Measurements from ENCODE around the gene DCLRE1C.

DNA sequence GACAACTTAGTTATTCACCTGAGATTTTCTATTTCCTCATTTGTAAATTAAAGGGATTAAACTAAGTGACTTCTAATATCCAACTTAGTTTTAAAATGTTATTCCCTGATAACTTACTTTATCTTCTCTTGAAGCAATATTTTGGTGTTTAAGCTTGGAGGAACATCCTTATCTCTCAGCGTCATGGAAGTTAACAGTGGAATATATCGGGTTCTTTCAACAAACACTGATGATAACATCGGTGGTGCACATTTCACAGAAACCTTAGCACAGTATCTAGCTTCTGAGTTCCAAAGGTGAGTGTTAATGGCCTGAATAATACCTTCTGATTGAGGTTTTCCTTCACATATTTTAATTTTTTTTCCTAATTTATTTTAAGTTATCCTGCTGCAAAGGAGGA is 101.7 kb downstream of the DCLRE1C start:
- TF ChIP-seq, protein P1, sequence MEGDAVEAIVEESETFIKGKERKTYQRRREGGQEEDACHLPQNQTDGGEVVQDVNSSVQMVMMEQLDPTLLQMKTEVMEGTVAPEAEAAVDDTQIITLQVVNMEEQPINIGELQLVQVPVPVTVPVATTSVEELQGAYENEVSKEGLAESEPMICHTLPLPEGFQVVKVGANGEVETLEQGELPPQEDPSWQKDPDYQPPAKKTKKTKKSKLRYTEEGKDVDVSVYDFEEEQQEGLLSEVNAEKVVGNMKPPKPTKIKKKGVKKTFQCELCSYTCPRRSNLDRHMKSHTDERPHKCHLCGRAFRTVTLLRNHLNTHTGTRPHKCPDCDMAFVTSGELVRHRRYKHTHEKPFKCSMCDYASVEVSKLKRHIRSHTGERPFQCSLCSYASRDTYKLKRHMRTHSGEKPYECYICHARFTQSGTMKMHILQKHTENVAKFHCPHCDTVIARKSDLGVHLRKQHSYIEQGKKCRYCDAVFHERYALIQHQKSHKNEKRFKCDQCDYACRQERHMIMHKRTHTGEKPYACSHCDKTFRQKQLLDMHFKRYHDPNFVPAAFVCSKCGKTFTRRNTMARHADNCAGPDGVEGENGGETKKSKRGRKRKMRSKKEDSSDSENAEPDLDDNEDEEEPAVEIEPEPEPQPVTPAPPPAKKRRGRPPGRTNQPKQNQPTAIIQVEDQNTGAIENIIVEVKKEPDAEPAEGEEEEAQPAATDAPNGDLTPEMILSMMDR (IDR thresholded peaks at IDR 0.05; ENCODE audit: poor library complexity, severe bottlenecking) = no peak
- no peak for TF ChIP-seq POLR2AphosphoS5 (IDR thresholded peaks at IDR 0.05)
- no peak for TF ChIP-seq SMC3 (conservative IDR thresholded peaks at IDR 0.05; ENCODE audit: poor library complexity)
- TF ChIP-seq EZH2 (IDR thresholded peaks at IDR 0.05; ENCODE audit: borderline replicate concordance, insufficient read depth, low read length, poor library complexity, severe bottlenecking) = no peak
- TF ChIP-seq TAF1 (IDR thresholded peaks at IDR 0.05; ENCODE audit: low read depth) = no peak
- TF ChIP-seq EP300 (conservative IDR thresholded peaks at IDR 0.05; ENCODE audit: poor library complexity, severe bottlenecking) = no peak

Data from neural cell (in vitro differentiated cells).